SU-DHL-6 (cell line): ENCODE data around the gene RASA2.

ENCODE experiments used
- H2AFZ ChIP-seq: fragments of 200-600 bp; sonication (generic); 2 replicates; pipeline ENCODE4 v1.6.1; 2014; ENCODE audit warnings: low read depth, mild to moderate bottlenecking, moderate library complexity, mixed read lengths, antibody characterized with exemption, low read length; ENCODE audit not compliant: severe bottlenecking
- H3F3A ChIP-seq: fragments of 200-600 bp; shearing (Covaris generic); 2 replicates; pipeline ENCODE4 v1.6.0; 2016; ENCODE audit warnings: antibody characterized with exemption, mild to moderate bottlenecking; ENCODE audit not compliant: insufficient read depth
- H3K27ac ChIP-seq: fragments of 200-600 bp; sonication (generic); 2 replicates; pipeline ENCODE4 v1.5.1; 2016; ENCODE audit warnings: low read depth, mild to moderate bottlenecking, low read length, moderate library complexity, mixed read lengths
- H3K27me3 ChIP-seq: fragments of 200-600 bp; sonication (generic), shearing (Covaris generic); 2 replicates; pipeline ENCODE4 v1.6.0; 2014; ENCODE audit warnings: mild to moderate bottlenecking, low read length
- H3K36me3 ChIP-seq: fragments of 200-600 bp; sonication (generic); 2 replicates; pipeline ENCODE4 v1.6.1; 2014; ENCODE audit warnings: mild to moderate bottlenecking, low read length, mixed read lengths
- H3K4me2 ChIP-seq: fragments of 300-600, 200-600 bp; shearing (Covaris generic), sonication (generic); 2 replicates; pipeline ENCODE4 v1.6.0; 2014; ENCODE audit warnings: low read length, low read depth, mild to moderate bottlenecking; ENCODE audit not compliant: poor library complexity, severe bottlenecking
- H3K4me3 ChIP-seq: fragments of 200-600 bp; sonication (generic); 2 replicates; pipeline ENCODE4 v1.5.1; 2014; ENCODE audit warnings: antibody characterized with exemption, low read length, mild to moderate bottlenecking, mixed read lengths; ENCODE audit not compliant: insufficient read depth, poor library complexity, severe bottlenecking
- H3K79me2 ChIP-seq: fragments of 200-600 bp; sonication (generic); 2 replicates; pipeline ENCODE4 v1.6.1; 2014; ENCODE audit warnings: mild to moderate bottlenecking, low read length, moderate library complexity; ENCODE audit not compliant: insufficient read depth
- H3K9ac ChIP-seq: fragments of 200-600 bp; sonication (generic); 2 replicates; pipeline ENCODE4 v1.7.0; 2014; ENCODE audit warnings: mild to moderate bottlenecking, low read length
- H3K9me2 ChIP-seq: fragments of 200-600 bp; sonication (generic); replicated peaks from 2 replicates; pipeline ENCODE4 v1.6.1; 2014; ENCODE audit warnings: low read length; ENCODE audit not compliant: insufficient read depth
- H3K9me3 ChIP-seq: fragments of 200-600 bp; sonication (generic); 2 replicates; pipeline ENCODE4 v1.6.1; 2014; ENCODE audit warnings: low read length, mixed read lengths; ENCODE audit not compliant: insufficient read depth
- H4K20me1 ChIP-seq: fragments of 200-600 bp; sonication (generic); 2 replicates; pipeline ENCODE4 v1.6.1; 2014; ENCODE audit warnings: low read depth, mild to moderate bottlenecking, antibody characterized with exemption, low read length, moderate library complexity, mixed read lengths
- EZH2phosphoT487 ChIP-seq: fragments of 200-600 bp; sonication (generic), shearing (Covaris generic); conservative IDR thresholded peaks from 2 replicates; pipeline ENCODE4 v1.6.1; 2018; ENCODE audit warnings: mild to moderate bottlenecking, antibody characterized with exemption, low read length, moderate library complexity, mixed read lengths
- TF ChIP-seq, protein P1 (sequence below): fragments of 200-600 bp; sonication (generic); IDR thresholded peaks from one replicate; pipeline ENCODE4 v1.5.1; 2017; ENCODE audit warnings: antibody characterized with exemption, mild to moderate bottlenecking, low read length, moderate library complexity; ENCODE audit not compliant: insufficient read depth, poor library complexity, severe bottlenecking

RASA2 gene

GRCh38 chr3:141454906-141455602, 31.8 kb upstream of the RASA2 start:
- Histone ChIP-seq H3K36me3 (no peaks in the 10 kb centered on the region), H3K27ac (no peak overlapping the region), H3K4me2 (no peak overlapping the region), H3K9me3 (no peaks in the 10 kb centered on the region), H2AFZ (no peak overlapping the region), H3K4me3 (no peak overlapping the region), H3K9me2 (no peaks in the 10 kb centered on the region), H3K27me3 (no peaks in the 10 kb centered on the region), H4K20me1 (no peaks in the 10 kb centered on the region), H3K9ac (no peak overlapping the region), H3F3A (no peaks in the 10 kb centered on the region), H3K79me2 (no peaks in the 10 kb centered on the region)
- no peak for TF ChIP-seq EZH2phosphoT487
- TF ChIP-seq, protein P1, sequence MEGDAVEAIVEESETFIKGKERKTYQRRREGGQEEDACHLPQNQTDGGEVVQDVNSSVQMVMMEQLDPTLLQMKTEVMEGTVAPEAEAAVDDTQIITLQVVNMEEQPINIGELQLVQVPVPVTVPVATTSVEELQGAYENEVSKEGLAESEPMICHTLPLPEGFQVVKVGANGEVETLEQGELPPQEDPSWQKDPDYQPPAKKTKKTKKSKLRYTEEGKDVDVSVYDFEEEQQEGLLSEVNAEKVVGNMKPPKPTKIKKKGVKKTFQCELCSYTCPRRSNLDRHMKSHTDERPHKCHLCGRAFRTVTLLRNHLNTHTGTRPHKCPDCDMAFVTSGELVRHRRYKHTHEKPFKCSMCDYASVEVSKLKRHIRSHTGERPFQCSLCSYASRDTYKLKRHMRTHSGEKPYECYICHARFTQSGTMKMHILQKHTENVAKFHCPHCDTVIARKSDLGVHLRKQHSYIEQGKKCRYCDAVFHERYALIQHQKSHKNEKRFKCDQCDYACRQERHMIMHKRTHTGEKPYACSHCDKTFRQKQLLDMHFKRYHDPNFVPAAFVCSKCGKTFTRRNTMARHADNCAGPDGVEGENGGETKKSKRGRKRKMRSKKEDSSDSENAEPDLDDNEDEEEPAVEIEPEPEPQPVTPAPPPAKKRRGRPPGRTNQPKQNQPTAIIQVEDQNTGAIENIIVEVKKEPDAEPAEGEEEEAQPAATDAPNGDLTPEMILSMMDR: peak; percentile 57

DNA sequence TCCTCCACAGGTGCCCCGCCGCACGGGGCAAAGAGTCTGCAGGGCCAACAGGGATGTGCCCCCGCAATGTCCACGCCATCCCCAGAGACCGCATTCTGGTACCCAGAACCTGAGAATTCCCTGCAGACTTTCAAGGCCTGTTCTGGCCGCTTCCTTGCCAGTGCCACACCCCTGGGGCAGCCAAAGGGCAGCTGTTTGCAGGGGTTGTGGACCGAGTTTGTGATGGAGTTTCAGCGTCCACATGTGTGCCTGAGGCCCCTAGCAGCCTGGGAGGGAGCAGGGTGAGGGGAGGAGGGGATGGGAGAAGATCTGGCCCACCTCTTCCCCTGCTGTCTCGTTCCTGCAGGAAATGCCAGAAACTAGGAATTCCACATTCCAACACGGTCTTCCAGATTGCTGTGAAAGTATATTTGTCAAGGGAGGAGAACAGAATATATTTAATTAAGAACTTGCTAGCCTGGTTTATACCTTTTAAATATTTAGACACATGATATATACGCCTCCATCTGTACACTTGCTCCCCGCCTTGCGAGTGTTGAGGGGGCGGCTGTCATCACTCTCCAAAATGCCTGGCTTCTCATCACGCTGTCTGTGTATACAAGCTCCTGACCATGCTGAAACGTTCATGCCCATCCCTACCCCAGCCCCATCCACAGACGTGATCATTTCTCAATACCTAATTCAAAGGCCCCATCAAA, 31.1 kb upstream of the RASA2 start:
- Histone ChIP-seq H3K9ac (no peak overlapping the region), H3K27ac (no peak overlapping the region), H3K4me2 (no peak overlapping the region), H3F3A (no peaks in the 10 kb centered on the region), H3K79me2 (no peaks in the 10 kb centered on the region), H4K20me1 (no peaks in the 10 kb centered on the region), H3K27me3 (no peaks in the 10 kb centered on the region), H3K9me2 (no peaks in the 10 kb centered on the region), H3K4me3 (no peak overlapping the region), H2AFZ (no peak overlapping the region), H3K36me3 (no peaks in the 10 kb centered on the region), H3K9me3 (no peaks in the 10 kb centered on the region)
- TF ChIP-seq, protein P1: no peak
- no peak for TF ChIP-seq EZH2phosphoT487

GRCh38 chr3:141456301-141456625, 30.6 kb upstream of the RASA2 start:
- no peaks in the 10 kb centered on the region for H3K79me2 ChIP-seq
- H3K4me3 ChIP-seq: no peak overlapping the region
- no peaks in the 10 kb centered on the region for H3F3A ChIP-seq
- H3K27me3 ChIP-seq: no peaks in the 10 kb centered on the region
- no peak overlapping the region for H3K27ac ChIP-seq
- no peaks in the 10 kb centered on the region for H4K20me1 ChIP-seq
- H3K36me3 ChIP-seq: no peaks in the 10 kb centered on the region
- no peak overlapping the region for H3K4me2 ChIP-seq
- no peaks in the 10 kb centered on the region for H3K9me2 ChIP-seq
- H3K9ac ChIP-seq: no peak overlapping the region
- TF ChIP-seq, protein P1: no peak
- no peaks in the 10 kb centered on the region for H3K9me3 ChIP-seq
- no peak overlapping the region for H2AFZ ChIP-seq
